ENCODE results near the gene RBBP8NL.

DNA sequence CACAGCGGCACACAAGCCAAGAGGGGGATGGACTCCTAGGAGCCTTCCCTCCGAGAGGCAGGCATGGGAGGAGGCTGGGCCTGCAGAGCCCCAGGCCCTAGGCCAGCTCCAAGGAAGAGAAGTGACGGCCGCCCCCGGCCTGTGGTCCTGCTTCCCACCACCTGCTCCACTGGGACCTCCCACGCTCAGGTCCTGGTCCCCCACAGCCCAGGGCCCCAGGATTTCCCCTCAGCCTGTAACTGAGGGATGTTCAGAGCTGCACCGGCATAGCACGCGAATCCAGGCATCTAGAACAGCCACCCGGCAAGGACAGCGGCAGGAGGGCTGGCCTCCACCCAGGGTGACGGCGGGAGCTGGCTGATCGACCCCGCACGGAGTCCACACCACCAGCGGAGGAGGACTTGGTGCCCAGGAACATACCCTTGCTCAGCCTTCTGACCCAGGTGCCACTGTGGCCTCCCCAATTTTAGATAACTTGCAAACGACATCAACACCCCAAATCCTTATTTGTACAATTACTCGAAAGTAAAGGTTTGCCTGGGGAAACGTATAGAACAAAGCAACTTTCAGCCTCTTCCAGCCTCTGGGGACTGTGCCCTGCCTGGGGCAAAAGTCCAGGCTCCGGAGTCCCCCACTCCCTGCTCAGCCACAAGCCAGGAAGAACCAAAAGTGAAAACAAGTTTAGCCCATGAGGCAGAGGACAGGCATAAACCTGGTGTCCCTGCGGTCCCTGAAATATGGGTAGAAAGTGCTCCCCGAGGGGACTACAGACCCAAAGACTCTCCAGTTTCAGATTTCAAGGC is 45.0 kb upstream of the RBBP8NL start:
- TF ChIP-seq, protein P1, sequence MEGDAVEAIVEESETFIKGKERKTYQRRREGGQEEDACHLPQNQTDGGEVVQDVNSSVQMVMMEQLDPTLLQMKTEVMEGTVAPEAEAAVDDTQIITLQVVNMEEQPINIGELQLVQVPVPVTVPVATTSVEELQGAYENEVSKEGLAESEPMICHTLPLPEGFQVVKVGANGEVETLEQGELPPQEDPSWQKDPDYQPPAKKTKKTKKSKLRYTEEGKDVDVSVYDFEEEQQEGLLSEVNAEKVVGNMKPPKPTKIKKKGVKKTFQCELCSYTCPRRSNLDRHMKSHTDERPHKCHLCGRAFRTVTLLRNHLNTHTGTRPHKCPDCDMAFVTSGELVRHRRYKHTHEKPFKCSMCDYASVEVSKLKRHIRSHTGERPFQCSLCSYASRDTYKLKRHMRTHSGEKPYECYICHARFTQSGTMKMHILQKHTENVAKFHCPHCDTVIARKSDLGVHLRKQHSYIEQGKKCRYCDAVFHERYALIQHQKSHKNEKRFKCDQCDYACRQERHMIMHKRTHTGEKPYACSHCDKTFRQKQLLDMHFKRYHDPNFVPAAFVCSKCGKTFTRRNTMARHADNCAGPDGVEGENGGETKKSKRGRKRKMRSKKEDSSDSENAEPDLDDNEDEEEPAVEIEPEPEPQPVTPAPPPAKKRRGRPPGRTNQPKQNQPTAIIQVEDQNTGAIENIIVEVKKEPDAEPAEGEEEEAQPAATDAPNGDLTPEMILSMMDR (IDR thresholded peaks at IDR 0.05): no peak
- TF ChIP-seq POLR2A (IDR thresholded peaks at IDR 0.05): no peak
